RCC 7860 (cell line): ENCODE results near the gene CDA.
"Not testable (repeated sequence)": the region's sequence is repeated elsewhere in the genome, so short reads cannot be mapped to it uniquely, and the experiment has no call there.

ENCODE experiments used
- DNase-seq: peaks from one replicate; pipeline ENCODE4 v3.0.0-alpha.2; 2015; ENCODE audit warnings: low spot score
- FAIRE-seq: peaks from 2 replicates; lab custom pipeline; 2012; peaks lifted over from hg19 to GRCh38; lab: Jason Lieb, UNC

CDA gene

GRCh38 chr1:20584890-20585289 lies 4.0 kb upstream of the CDA start:
- DNase-seq (peak; percentile 58), FAIRE-seq (no peak)

- DNase-seq = no peak
These were observed 1.8 kb upstream of the CDA start for GRCh38 chr1:20586953-20587660.

GRCh38 chr1:20587661-20588053 lies 1.2 kb upstream of the CDA start:
- FAIRE-seq (no peak), DNase-seq (peak; percentile 69)

More at GRCh38 chr1:20586953-20587660, 1.8 kb upstream of the CDA start:
- no peak for FAIRE-seq

GRCh38 chr1:20589331-20590278 lies 708 bp downstream of the CDA start:
- FAIRE-seq = no peak

GRCh38 chr1:20590306-20590777 lies 1.4 kb downstream of the CDA start:
- no peak for DNase-seq
- FAIRE-seq = no peak

More at GRCh38 chr1:20589331-20590278, 708 bp downstream of the CDA start:
- no peak for DNase-seq

GRCh38 chr1:20593756-20594155 lies 4.9 kb downstream of the CDA start:
- DNase-seq (no peak), FAIRE-seq (no peak)

- no peak for FAIRE-seq
- DNase-seq = no peak
These were observed 5.8 kb downstream of the CDA start for GRCh38 chr1:20594746-20595145.

- FAIRE-seq (no peak), DNase-seq (no peak)
These were observed 7.2 kb downstream of the CDA start for GRCh38 chr1:20596106-20596505.

- FAIRE-seq (no peak), DNase-seq (no peak)
These were observed 8.8 kb downstream of the CDA start for GRCh38 chr1:20597650-20598049.

GRCh38 chr1:20600156-20600555 lies 11.3 kb downstream of the CDA start:
- DNase-seq = no peak

GRCh38 chr1:20601129-20601825 lies 12.4 kb downstream of the CDA start:
- no peak for DNase-seq
- FAIRE-seq = no peak

More at GRCh38 chr1:20600156-20600555, 11.3 kb downstream of the CDA start:
- FAIRE-seq = no peak

GRCh38 chr1:20602851-20603450 lies 14.1 kb downstream of the CDA start:
- FAIRE-seq = no peak

GRCh38 chr1:20603504-20604464 lies 14.9 kb downstream of the CDA start:
- peak; percentile 97 for DNase-seq
- peak; percentile 91 for FAIRE-seq

More at GRCh38 chr1:20602851-20603450, 14.1 kb downstream of the CDA start:
- DNase-seq = peak; percentile 24

- DNase-seq (peak; percentile 45), FAIRE-seq (no peak)
These were observed 15.8 kb downstream of the CDA start for GRCh38 chr1:20604678-20605077.

GRCh38 chr1:20606801-20607570 lies 18.1 kb downstream of the CDA start:
- DNase-seq = peak; percentile 20
- not testable (repeated sequence) for FAIRE-seq

- DNase-seq (no peak), FAIRE-seq (no peak)
These were observed 20.6 kb downstream of the CDA start for GRCh38 chr1:20609541-20609940.

- FAIRE-seq (no peak), DNase-seq (peak; percentile 58)
These were observed 22.1 kb downstream of the CDA start for GRCh38 chr1:20610970-20611369.

GRCh38 chr1:20611652-20612051 lies 22.8 kb downstream of the CDA start:
- FAIRE-seq (no peak), DNase-seq (no peak)
